ENCODE measurements around the gene HIP1. TPM values are rescaled to one million over a fixed set of nuclear protein-coding genes. Genes with fewer than 3 reads are reported as not detected.
"Not testable (repeated sequence)": the region's sequence is repeated elsewhere in the genome, so short reads cannot be mapped to it uniquely, and the experiment has no call there.

The HIP1 gene
- total RNA-seq, 1 donor from 2014 or later, result 1.5 TPM

- intact Hi-C loops (cut with micrococcal nuclease), result no loop called here
Observed at GRCh38 chr7:75533926-75534325, 204.8 kb downstream of the HIP1 start.

- intact Hi-C loops (cut with micrococcal nuclease), result no loop called here
Observed at GRCh38 chr7:75532639-75533038, 206.1 kb downstream of the HIP1 start.

- intact Hi-C loops (cut with micrococcal nuclease), result no loop called here
Observed at GRCh38 chr7:75531359-75531821, 207.4 kb downstream of the HIP1 start.

- intact Hi-C loops (cut with micrococcal nuclease), result not testable (repeated sequence)
Observed at GRCh38 chr7:75527224-75527722, 211.5 kb downstream of the HIP1 start.

- intact Hi-C loops (cut with micrococcal nuclease), result not testable (repeated sequence)
Observed at GRCh38 chr7:75521727-75522126, 217.0 kb downstream of the HIP1 start.

GRCh38 chr7:75518842-75519241, 219.9 kb downstream of the HIP1 start:
- intact Hi-C loops (cut with micrococcal nuclease), result not testable (repeated sequence)

- intact Hi-C loops (cut with micrococcal nuclease), result not testable (repeated sequence)
Observed at GRCh38 chr7:75509033-75509432, 229.7 kb downstream of the HIP1 start.

GRCh38 chr7:75492020-75492419, 246.7 kb downstream of the HIP1 start, which contains the start of gene SPDYE5:
Gene SPDYE5, plus strand, starts transcription at chr7:75492320. Its CDS starts 1,728 bp downstream, at chr7:75494048.
- intact Hi-C loops (cut with micrococcal nuclease), result not testable (repeated sequence)

- intact Hi-C loops (cut with micrococcal nuclease), result loop anchor here (1.0 to 5.0 kb wide), 2 partner anchors 42 to 561 kb away; partner anchors contain the start of genes MDH2 and STYXL1
Observed at GRCh38 chr7:75485979-75486643, 252.6 kb downstream of the HIP1 start, which contains the start of gene POM121C. Gene POM121C, minus strand, starts transcription at chr7:75486299. Its CDS starts 44,803 bp downstream, at chr7:75441496.

- intact Hi-C loops (cut with micrococcal nuclease), result loop anchor here (5.0 kb wide), 1 partner anchor 562 kb away; the partner anchor contains the start of genes MDH2 and STYXL1
Observed at GRCh38 chr7:75485355-75485978, 253.3 kb downstream of the HIP1 start.

Other genes with a start within 250 kb of the HIP1 start
- gene SPDYE5, start 246.6 kb downstream of the HIP1 start, total RNA-seq, result not detected in 2 replicates
- gene CCL26, start 33.3 kb upstream of the HIP1 start, total RNA-seq, result not detected in 2 replicates
- not detected in 2 replicates for gene CCL24, start 74.9 kb upstream of the HIP1 start, total RNA-seq
- 41.4 and 43.5 TPM in 2 replicates for gene RHBDD2, start 140.1 kb upstream of the HIP1 start, total RNA-seq
- 78.0 and 78.2 TPM in 2 replicates for gene POR, start 176.2 kb upstream of the HIP1 start, total RNA-seq